ENCODE results near the gene SCGN.

GRCh38 chr6:25665455-25665854, 13.4 kb downstream of the SCGN start:
- TF ChIP-seq CEBPB (IDR thresholded peaks at IDR 0.05; ENCODE audit: borderline replicate concordance, low read depth, low read length) (no peak), CTCF (CRISPR knock-in tag; IDR thresholded peaks at IDR 0.05) (no peak), HIVEP1 (CRISPR knock-in tag; IDR thresholded peaks at IDR 0.05) (no peak), ZNF550 (CRISPR knock-in tag; IDR thresholded peaks at IDR 0.05; ENCODE audit: borderline replicate concordance) (no peak), ZC3H4 (CRISPR knock-in tag; IDR thresholded peaks at IDR 0.05; ENCODE audit: borderline replicate concordance) (no peak), ZNF354B (CRISPR knock-in tag; IDR thresholded peaks at IDR 0.05) (no peak)
